ENCODE results near the gene IFI6.
"Not testable (repeated sequence)": the region's sequence is repeated elsewhere in the genome, so short reads cannot be mapped to it uniquely, and the experiment has no call there.

The IFI6 gene

DNA sequence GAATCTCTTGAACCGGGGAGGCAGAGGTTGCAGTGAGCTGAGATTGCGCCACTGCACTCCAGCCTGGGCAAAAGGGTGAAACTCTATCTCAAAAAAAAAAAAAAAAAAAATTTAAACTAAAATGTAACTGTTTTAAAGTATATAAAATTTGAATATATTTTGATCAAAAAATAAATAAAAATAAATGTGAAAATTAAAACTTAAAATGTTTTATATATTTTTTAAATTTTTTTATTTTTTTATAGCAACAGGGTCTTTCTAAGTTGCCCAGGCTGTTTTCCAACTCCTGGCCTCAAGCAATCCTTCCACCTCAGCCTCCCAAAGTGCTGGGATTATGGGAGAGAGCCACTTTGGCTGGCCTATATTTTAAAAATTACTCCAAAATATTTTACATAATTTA is 38.6 kb upstream of the IFI6 start:
- Mint-ChIP-seq H3K4me3 (no peak overlapping the region), H3K4me1 (peaks cover 10% of the 10 kb centered on the region), H3K36me3 (ENCODE audit: low read depth) (no peaks in the 10 kb centered on the region), H3K27me3 (ENCODE audit: low read depth) (peaks cover 5% of the 10 kb centered on the region), H3K9me3 (peaks cover 6% of the 10 kb centered on the region), H3K27ac (no peak overlapping the region)
- TF ChIP-seq, protein P1, sequence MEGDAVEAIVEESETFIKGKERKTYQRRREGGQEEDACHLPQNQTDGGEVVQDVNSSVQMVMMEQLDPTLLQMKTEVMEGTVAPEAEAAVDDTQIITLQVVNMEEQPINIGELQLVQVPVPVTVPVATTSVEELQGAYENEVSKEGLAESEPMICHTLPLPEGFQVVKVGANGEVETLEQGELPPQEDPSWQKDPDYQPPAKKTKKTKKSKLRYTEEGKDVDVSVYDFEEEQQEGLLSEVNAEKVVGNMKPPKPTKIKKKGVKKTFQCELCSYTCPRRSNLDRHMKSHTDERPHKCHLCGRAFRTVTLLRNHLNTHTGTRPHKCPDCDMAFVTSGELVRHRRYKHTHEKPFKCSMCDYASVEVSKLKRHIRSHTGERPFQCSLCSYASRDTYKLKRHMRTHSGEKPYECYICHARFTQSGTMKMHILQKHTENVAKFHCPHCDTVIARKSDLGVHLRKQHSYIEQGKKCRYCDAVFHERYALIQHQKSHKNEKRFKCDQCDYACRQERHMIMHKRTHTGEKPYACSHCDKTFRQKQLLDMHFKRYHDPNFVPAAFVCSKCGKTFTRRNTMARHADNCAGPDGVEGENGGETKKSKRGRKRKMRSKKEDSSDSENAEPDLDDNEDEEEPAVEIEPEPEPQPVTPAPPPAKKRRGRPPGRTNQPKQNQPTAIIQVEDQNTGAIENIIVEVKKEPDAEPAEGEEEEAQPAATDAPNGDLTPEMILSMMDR (IDR thresholded peaks at IDR 0.05; ENCODE audit: unreplicated experiment in 3 of 3), result no peak

DNA sequence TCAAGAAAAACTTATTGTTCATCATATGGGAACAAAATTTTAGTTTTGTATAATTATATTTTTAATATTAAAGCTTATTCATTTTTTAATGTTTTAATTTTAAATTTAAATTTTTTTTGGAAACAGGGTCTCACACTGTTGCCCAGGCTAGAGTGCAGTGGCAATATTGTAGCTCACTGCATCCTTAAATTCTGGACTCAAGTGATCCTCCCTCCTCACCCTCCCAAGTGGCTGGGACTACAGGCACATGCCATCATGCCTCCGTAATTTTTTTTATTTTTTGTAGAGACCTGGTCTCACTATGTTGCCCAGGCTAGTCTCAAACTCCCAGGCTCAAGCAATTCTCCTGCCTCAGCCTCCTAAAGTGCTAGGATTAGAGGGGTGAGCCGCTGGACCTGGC is 33.6 kb upstream of the IFI6 start:
- H3K36me3 Mint-ChIP-seq (ENCODE audit: low read depth), result no peaks in the 10 kb centered on the region
- no peaks in the 10 kb centered on the region for H3K4me1 Mint-ChIP-seq
- TF ChIP-seq, protein P1 (IDR thresholded peaks at IDR 0.05; ENCODE audit: unreplicated experiment in 3 of 3), result no peak
- H3K4me3 Mint-ChIP-seq, result no peak overlapping the region
- H3K9me3 Mint-ChIP-seq, result peaks cover 16% of the 10 kb centered on the region
- peaks cover 3% of the 10 kb centered on the region for H3K27me3 Mint-ChIP-seq (ENCODE audit: low read depth)
- no peak overlapping the region for H3K27ac Mint-ChIP-seq

DNA sequence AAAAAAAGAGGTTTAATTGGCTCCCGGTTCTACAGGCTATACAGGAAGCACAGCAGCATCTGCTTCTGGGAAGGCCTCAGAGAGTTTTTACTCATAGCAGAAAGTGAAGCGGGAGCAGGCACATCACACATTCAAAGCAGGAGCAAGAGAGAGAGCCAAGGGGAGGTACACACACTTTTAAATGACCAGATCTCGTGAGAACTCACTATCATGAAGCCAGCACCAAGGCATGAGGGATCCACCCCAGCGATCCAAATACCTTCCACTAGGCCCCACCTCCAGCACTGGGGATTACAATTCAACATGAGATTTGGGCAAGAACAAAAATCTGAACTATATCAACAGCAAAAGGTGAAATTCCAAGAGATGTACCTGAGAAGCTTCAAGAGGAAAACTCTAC is 33.0 kb upstream of the IFI6 start:
- Mint-ChIP-seq H3K36me3 (ENCODE audit: low read depth) (no peaks in the 10 kb centered on the region), H3K9me3 (peaks cover 16% of the 10 kb centered on the region), H3K4me3 (no peak overlapping the region), H3K27ac (no peak overlapping the region), H3K4me1 (no peaks in the 10 kb centered on the region), H3K27me3 (ENCODE audit: low read depth) (peaks cover 3% of the 10 kb centered on the region)
- TF ChIP-seq, protein P1 (IDR thresholded peaks at IDR 0.05; ENCODE audit: unreplicated experiment in 3 of 3), result no peak

DNA sequence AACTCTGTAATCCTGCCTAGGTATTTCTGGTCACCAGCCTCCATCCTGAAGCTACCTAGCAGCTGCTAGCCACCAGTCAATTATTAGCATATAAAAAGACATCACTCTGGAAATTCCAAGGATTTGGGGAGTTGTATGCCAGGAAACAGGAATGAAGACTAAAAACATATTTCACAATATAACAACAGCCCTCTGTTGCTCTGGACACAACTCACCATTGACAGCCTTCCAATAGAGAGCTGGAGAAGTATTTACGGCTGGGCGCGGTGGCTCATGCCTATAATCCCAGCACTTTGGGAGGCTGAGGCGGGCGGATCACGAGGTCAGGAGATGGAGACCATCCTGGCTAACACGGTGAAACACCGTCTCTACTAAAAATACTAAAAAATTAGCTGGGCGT is 24.8 kb upstream of the IFI6 start:
- H3K36me3 Mint-ChIP-seq (ENCODE audit: low read depth); H3K27me3 Mint-ChIP-seq (ENCODE audit: low read depth); H3K4me1 Mint-ChIP-seq; H3K4me3 Mint-ChIP-seq; H3K27ac Mint-ChIP-seq: not testable (repeated sequence)
- H3K9me3 Mint-ChIP-seq, result peaks cover 11% of the 10 kb centered on the region

DNA sequence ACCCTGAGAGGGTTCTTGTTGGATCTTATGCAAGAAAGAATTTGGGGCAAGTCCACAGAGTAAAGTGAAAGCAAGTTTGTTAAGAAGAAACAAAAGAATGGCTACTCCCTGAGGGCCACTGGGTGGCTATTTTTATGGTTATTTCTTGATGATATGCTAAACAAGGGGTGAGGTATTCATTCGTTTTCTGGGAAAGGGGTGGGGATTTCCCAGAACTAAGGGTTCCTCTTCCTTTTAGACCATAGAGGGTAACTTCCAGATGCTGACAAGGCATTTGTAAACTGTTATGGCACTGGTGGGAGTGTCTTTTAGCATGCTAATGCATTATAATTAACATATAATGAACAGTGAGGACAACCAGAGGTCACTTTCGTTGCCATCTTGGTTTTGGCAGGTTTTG is 18.2 kb upstream of the IFI6 start:
- peaks cover 6% of the 10 kb centered on the region for H3K9me3 Mint-ChIP-seq
- peaks cover 3% of the 10 kb centered on the region for H3K27me3 Mint-ChIP-seq (ENCODE audit: low read depth)
- H3K4me1 Mint-ChIP-seq, result peaks cover 38% of the 10 kb centered on the region
- TF ChIP-seq, protein P1 (IDR thresholded peaks at IDR 0.05; ENCODE audit: unreplicated experiment in 3 of 3), result no peak
- H3K36me3 Mint-ChIP-seq (ENCODE audit: low read depth), result no peaks in the 10 kb centered on the region
- H3K27ac Mint-ChIP-seq, result peak overlapping the region in 1 of 3 experiments; percentile 17
- no peak overlapping the region for H3K4me3 Mint-ChIP-seq

DNA sequence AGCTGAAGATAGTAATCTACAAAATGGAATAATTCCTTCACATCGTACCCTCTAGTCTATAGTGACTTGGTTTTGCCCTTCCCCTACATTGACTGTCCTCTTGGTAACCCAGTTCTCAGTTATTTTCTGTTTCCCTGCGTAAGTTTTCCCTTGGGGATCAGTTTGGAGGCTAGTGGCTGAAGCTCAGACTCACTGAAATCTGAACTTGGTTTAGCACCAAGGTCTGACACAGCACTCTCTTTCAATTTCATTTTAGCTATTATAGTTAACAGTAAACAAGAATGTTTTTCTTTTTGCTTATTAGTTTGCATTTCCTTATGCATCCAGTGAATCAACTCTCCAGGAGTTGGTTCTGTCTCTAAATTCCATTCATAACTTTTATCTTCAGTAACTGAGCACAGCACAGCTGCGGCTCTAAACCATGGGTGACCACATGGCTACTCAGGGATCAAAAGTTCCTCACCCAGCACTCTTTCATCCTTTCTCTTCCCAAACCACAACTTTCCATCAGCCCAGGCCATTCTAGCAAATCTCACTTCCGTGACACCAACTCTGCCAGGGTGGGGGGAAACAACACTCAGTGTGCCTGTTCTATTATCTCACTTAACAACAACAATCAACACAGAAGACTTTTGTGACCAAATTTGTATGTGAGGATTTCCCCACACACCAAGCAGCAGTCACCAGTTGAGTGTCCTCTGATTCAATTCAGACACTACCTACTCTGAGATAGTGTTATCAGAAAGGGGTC is 17.6 kb upstream of the IFI6 start:
- Mint-ChIP-seq H3K27ac (peak overlapping the region in 2 of 3 experiments; percentile 16 to 17), H3K4me1 (peaks cover 41% of the 10 kb centered on the region), H3K9me3 (peaks cover 6% of the 10 kb centered on the region), H3K4me3 (no peak overlapping the region), H3K27me3 (ENCODE audit: low read depth) (peaks cover 3% of the 10 kb centered on the region), H3K36me3 (ENCODE audit: low read depth) (no peaks in the 10 kb centered on the region)
- TF ChIP-seq, protein P1 (IDR thresholded peaks at IDR 0.05; ENCODE audit: unreplicated experiment in 3 of 3), result no peak
